ENCODE results near the gene PRL. TPM values are rescaled to one million over a fixed set of nuclear protein-coding genes. Genes with fewer than 3 reads are reported as not detected.

PRL gene
- total and polyA plus RNA-seq, 2 of the 8 experiments (the other 6 are each of a cell fraction or from before 2014, with no cell fraction given) = not detected

DNA sequence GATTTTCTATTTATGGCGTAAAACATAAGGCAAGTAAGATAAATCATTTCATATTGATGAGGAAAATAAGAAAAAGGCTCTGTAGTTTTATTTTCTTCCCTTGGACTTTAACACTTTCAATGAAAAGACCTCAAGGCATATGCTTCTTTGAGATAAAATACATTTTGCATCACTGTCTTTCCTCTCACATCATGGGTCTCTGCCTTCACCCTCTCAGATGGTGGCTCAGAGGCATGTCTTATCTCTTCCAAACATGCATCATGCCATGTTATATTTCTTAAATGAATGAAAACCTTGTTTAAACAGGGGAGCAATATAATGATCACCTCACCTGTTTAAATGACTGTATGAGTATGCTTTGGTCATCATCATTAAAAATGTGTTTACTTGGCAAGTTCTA is 59.3 kb downstream of the PRL start (continued):
- TF ChIP-seq, protein P1, sequence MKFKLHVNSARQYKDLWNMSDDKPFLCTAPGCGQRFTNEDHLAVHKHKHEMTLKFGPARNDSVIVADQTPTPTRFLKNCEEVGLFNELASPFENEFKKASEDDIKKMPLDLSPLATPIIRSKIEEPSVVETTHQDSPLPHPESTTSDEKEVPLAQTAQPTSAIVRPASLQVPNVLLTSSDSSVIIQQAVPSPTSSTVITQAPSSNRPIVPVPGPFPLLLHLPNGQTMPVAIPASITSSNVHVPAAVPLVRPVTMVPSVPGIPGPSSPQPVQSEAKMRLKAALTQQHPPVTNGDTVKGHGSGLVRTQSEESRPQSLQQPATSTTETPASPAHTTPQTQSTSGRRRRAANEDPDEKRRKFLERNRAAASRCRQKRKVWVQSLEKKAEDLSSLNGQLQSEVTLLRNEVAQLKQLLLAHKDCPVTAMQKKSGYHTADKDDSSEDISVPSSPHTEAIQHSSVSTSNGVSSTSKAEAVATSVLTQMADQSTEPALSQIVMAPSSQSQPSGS (IDR thresholded peaks at IDR 0.05; ENCODE audit: low read length) = no peak
- TF ChIP-seq TAF1 (IDR thresholded peaks at IDR 0.05; ENCODE audit: low read depth, low read length) (no peak), TAF7 (optimal IDR thresholded peaks at IDR 0.05; ENCODE audit: borderline replicate concordance, low read depth, low read length) (no peak)
